CD8-positive, alpha-beta memory T cell (primary cell): ENCODE measurements around the gene CARNS1. TPM values are rescaled to one million over a fixed set of nuclear protein-coding genes. Genes with fewer than 3 reads are reported as not detected.
A peak's percentile ranks its signal among the peaks of the same experiment; 100 is the strongest.
"Not testable (repeated sequence)": the region's sequence is repeated elsewhere in the genome, so short reads cannot be mapped to it uniquely, and the experiment has no call there.

Experiments used
- CTCF ChIA-PET: fragments of 350-600 bp; sonication (Branson Sonifier 250); formaldehyde crosslinking; loops from one replicate; lab custom pipeline; 2021; ENCODE audit warnings: antibody characterized with exemption; lab: Charles Lee
- POLR2A ChIA-PET: fragments of 350-600 bp; sonication (Branson Sonifier 250); formaldehyde crosslinking; loops from one replicate; lab custom pipeline; 2021; ENCODE audit warnings: antibody characterized with exemption; lab: Charles Lee
- DNase-seq, 5 donors: peaks; one replicate each; pipeline versions ENCODE4 v3.0.0 to v3.0.0-alpha.2; 2020 to 2022; ENCODE audit warnings: mixed read lengths in 1 of 5
- H3K27ac ChIP-seq: one replicate; pipeline ENCODE4 v1.7.0; 2013; ENCODE audit warnings: low read depth, mild to moderate bottlenecking, low read length, moderate library complexity
- H3K27me3 ChIP-seq: 2 replicates; pipeline ENCODE4 v1.7.0; 2013; ENCODE audit warnings: low read length, mild to moderate bottlenecking; ENCODE audit not compliant: insufficient read depth, poor library complexity, severe bottlenecking
- H3K36me3 ChIP-seq: 2 replicates; pipeline ENCODE4 v1.7.0; 2013; ENCODE audit warnings: mild to moderate bottlenecking, low read length, moderate library complexity; ENCODE audit not compliant: insufficient read depth
- H3K4me1 ChIP-seq: 2 replicates; pipeline ENCODE4 v1.7.0; 2013; ENCODE audit warnings: mild to moderate bottlenecking, low read length, moderate library complexity; ENCODE audit not compliant: insufficient read depth
- H3K4me3 ChIP-seq: 2 replicates; pipeline ENCODE4 v1.7.0; 2013; ENCODE audit warnings: mild to moderate bottlenecking, low read length
- H3K9me3 ChIP-seq: 2 replicates; pipeline ENCODE4 v1.7.0; 2013; ENCODE audit warnings: mild to moderate bottlenecking, low read length
- H3K27ac Mint-ChIP-seq, 8 donors: one replicate each; pipeline ENCODE4 v1.8.0; 2020 to 2021; ENCODE audit warnings: mixed read lengths in 8 of 8, mild to moderate bottlenecking in 6 of 8, inconsistent platforms in 3 of 8, moderate library complexity in 3 of 8
- H3K27me3 Mint-ChIP-seq, 2 donors: one replicate each; pipeline ENCODE4 v1.8.0; 2020 to 2021; ENCODE audit warnings: mixed read lengths in 2 of 2, mild to moderate bottlenecking in 1 of 2, moderate library complexity in 1 of 2
- H3K36me3 Mint-ChIP-seq, 3 donors: one replicate each; pipeline ENCODE4 v1.8.0; 2020 to 2021; ENCODE audit warnings: mixed read lengths in 3 of 3, inconsistent platforms in 1 of 3, mild to moderate bottlenecking in 1 of 3
- H3K4me1 Mint-ChIP-seq, 3 donors: one replicate each; pipeline ENCODE4 v1.8.0; 2020 to 2021; ENCODE audit warnings: mixed read lengths in 3 of 3, inconsistent platforms in 1 of 3, mild to moderate bottlenecking in 1 of 3
- H3K4me3 Mint-ChIP-seq, 7 donors: one replicate each; pipeline ENCODE4 v1.8.0; 2020 to 2021; ENCODE audit warnings: mixed read lengths in 7 of 7, mild to moderate bottlenecking in 6 of 7, moderate library complexity in 4 of 7, inconsistent platforms in 2 of 7
- H3K9me3 Mint-ChIP-seq, 5 donors: one replicate each; pipeline ENCODE4 v1.8.0; 2020 to 2022; ENCODE audit warnings: mixed read lengths in 5 of 5, mild to moderate bottlenecking in 3 of 5, moderate library complexity in 2 of 5, inconsistent platforms in 1 of 5
- polyA plus RNA-seq: library from polyadenylated mRNA; unstranded; fragments of 300-500 nt; fragmentation: Illumina TruSeq; gene quantifications from one replicate; pipeline ENCODE4 v1.2.3, GENCODE V29; 2021
- total RNA-seq, 2 experiments: library from RNA; stranded (reverse); gene quantifications; one replicate each; pipeline ENCODE4 v1.2.3, GENCODE V29; 2021

CARNS1 gene
- total and polyA plus RNA-seq, 3 experiments from 2014 or later, result 1.8 to 2.7 (median 2.0) TPM

DNA sequence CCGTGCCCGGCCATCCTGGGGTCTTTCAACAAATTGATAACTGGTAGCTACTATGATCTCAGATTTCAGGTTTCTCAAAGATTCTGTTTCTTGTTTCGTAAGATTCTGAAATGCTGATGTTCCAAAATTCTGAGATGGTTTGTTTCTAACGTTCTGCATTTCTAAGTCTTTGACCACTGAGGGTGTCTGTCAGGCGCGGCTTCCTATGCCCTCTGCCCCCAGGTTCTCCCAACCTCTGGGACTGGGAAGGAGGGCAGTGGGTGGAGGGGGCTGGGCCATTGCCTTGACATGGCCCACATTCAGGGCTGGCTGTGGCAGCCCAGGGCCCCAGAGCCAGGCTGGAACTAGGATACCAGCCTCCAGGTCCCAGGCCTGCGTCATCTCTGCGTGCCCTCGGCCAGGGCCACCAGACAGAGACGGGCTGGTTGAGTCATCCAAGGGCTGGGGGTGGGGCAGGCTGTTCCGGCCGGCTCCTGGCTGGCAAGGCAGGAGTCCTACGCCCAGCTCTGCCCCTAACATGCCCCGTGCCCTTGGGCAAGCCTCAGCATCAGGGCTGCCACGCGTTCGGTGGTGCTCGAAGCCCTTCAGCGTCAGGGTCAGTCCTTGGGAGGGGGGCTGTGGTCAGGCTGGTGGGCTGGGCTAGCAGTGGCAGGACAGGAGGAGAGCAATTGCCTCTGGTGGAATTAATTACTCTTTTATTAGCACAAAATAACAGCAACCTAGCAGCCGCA is 48.4 kb downstream of the CARNS1 start:
- H3K27me3 Mint-ChIP-seq, result no peaks in the 10 kb centered on the region
- H3K4me3 Mint-ChIP-seq, result peak overlapping the region in 5 of 7 donors; percentile 84 to 95 (median 88)
- peaks cover 0 to 11% (median 0%) of the 10 kb centered on the region in 3 donors for H3K36me3 Mint-ChIP-seq
- peak overlapping the region; percentile 78 to 94 (median 92) for H3K27ac Mint-ChIP-seq
- H3K4me3 ChIP-seq, result peak overlapping the region; percentile 58
- ChIA-PET POLR2A (no interaction called here), CTCF (interaction anchor here (1.9 kb wide), 1 partner anchor 175 kb away, joined by 4 read pairs; the partner anchor contains the start of gene ANKRD13D)
- DNase-seq, result no peak
- no peaks in the 10 kb centered on the region for H3K27me3 ChIP-seq
- H3K36me3 ChIP-seq, result no peaks in the 10 kb centered on the region
- H3K4me1 Mint-ChIP-seq, result peaks cover 15 to 49% (median 32%) of the 10 kb centered on the region in 3 donors
- peaks cover 39% of the 10 kb centered on the region for H3K4me1 ChIP-seq
- H3K9me3 Mint-ChIP-seq, result no peaks in the 10 kb centered on the region
- H3K9me3 ChIP-seq, result no peaks in the 10 kb centered on the region
- H3K27ac ChIP-seq, result peak overlapping the region; percentile 78

DNA sequence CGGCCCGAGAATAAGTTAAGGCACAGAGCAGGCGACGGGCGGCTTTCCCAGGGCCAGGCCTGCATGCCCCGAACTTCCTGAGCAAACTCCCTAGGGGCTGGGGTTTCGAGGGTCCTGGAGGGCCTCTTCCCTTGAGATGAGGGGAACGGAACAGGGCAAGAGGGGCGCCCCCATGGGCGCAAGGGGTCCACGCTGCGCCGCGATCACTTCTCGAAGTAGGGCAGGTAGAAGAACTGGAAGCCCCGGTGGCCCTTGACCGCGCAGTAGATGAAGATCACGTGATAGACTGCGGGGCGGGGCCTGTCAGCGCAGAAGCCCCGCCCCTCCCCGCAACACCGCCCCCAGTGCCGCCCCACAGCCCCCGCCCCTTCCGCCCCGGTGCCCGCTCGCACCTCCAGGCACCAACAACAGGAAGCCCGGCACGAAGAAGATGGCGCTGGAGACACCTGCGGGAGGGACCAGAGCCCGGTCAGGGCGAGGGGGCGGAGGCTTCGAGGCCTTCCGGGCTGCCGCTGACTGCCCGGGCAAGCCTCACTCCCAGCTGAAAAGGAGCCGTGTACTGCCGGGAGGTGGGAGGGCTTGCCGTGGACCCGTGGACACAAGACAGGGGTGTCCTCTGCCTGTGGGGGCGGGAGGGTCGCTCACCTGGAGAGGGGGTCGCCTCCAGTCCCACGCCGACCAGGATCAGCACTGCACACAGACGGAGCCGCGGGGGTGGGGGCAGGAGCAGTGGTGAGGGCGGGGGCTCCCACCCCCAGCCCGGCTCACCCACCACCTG is 49.1 kb downstream of the CARNS1 start:
- H3K27me3 Mint-ChIP-seq, result no peaks in the 10 kb centered on the region
- H3K4me1 ChIP-seq, result peaks cover 39% of the 10 kb centered on the region
- CTCF ChIA-PET, result interaction anchor here (1.4 to 2.0 kb wide), 5 partner anchors 28 to 176 kb away, joined by 3 to 10 read pairs (median 5); partner anchors contain the start of genes ANKRD13D, PPP1CA and PTPRCAP
- peak overlapping the region; percentile 79 for H3K27ac ChIP-seq
- peaks cover 0 to 11% (median 0%) of the 10 kb centered on the region in 3 donors for H3K36me3 Mint-ChIP-seq
- peak overlapping the region; percentile 78 to 97 (median 92) for H3K27ac Mint-ChIP-seq
- H3K9me3 Mint-ChIP-seq, result no peaks in the 10 kb centered on the region
- no peaks in the 10 kb centered on the region for H3K27me3 ChIP-seq
- peak overlapping the region; percentile 82 to 95 (median 86) for H3K4me3 Mint-ChIP-seq
- no peaks in the 10 kb centered on the region for H3K36me3 ChIP-seq
- POLR2A ChIA-PET, result interaction anchor here (0.6 to 1.8 kb wide), 10 partner anchors 20 to 225 kb away, joined by 3 to 17 read pairs (median 3); partner anchors contain the start of genes PPP1CA, PTPRCAP, RAD9A and RPS6KB2
- H3K9me3 ChIP-seq, result no peaks in the 10 kb centered on the region
- peaks cover 15 to 53% (median 36%) of the 10 kb centered on the region in 3 donors for H3K4me1 Mint-ChIP-seq
- peak; percentile 90 to 96 (median 90) for DNase-seq
- H3K4me3 ChIP-seq, result peak overlapping the region; percentile 58

DNA sequence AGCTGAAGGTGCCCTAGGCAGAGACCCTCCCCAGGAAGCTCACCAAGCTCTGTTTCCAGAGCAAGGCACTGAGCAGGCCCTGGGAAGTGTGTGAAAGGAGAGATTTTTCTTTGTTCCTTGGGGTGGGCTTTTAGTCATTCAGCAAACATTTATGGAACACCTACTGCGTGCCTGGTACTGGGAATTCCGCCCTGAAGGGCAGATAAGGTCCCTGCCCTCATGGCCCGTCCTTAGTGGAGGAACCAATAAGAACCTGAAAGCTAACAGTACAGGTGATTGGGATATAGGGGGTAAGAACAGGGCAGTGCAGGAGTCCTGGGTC is 49.7 kb downstream of the CARNS1 start:
- ChIA-PET POLR2A (interaction anchor here (0.6 to 1.8 kb wide), 10 partner anchors 19 to 225 kb away, joined by 3 to 17 read pairs (median 3); partner anchors contain the start of genes PPP1CA, PTPRCAP, RAD9A and RPS6KB2), CTCF (interaction anchor here (1.0 to 2.0 kb wide), 6 partner anchors 28 to 177 kb away, joined by 3 to 10 read pairs (median 5); partner anchors contain the start of genes ANKRD13D, PPP1CA and PTPRCAP)
- H3K9me3 Mint-ChIP-seq, result no peaks in the 10 kb centered on the region
- H3K4me3 ChIP-seq, result peak overlapping the region; percentile 57
- H3K36me3 Mint-ChIP-seq, result peaks cover 0 to 11% (median 0%) of the 10 kb centered on the region in 3 donors
- no peaks in the 10 kb centered on the region for H3K27me3 ChIP-seq
- H3K27me3 Mint-ChIP-seq, result no peaks in the 10 kb centered on the region
- DNase-seq, result no peak
- H3K27ac ChIP-seq, result peak overlapping the region; percentile 79
- H3K4me1 ChIP-seq, result peaks cover 39% of the 10 kb centered on the region
- no peaks in the 10 kb centered on the region for H3K9me3 ChIP-seq
- H3K36me3 ChIP-seq, result no peaks in the 10 kb centered on the region
- H3K27ac Mint-ChIP-seq, result peak overlapping the region; percentile 78 to 97 (median 92)
- peaks cover 11 to 48% (median 32%) of the 10 kb centered on the region in 3 donors for H3K4me1 Mint-ChIP-seq
- peak overlapping the region; percentile 82 to 95 (median 86) for H3K4me3 Mint-ChIP-seq

DNA sequence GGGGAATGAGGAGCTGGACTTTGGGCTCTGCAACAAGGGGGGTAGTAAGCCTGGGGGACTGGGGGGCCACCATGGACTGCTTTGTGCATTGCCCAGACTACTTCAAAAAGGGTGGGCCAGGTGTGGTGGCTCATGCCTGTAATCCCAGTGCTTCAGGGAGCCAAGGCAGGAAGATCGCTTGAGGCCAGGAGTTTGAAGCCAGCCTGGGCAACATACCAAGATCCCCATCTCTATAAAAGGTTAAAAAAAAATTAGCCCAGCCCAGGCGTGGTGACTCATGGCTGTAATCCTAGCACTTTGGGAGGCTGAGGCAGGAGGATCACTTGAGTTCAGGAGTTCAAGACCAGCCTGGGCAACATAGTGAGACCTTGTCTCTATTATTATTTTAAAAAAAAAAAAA is 50.1 kb downstream of the CARNS1 start:
- Mint-ChIP-seq H3K36me3 (peaks cover 0 to 11% (median 0%) of the 10 kb centered on the region in 3 donors), H3K4me3 (peak overlapping the region; percentile 82 to 95 (median 86)), H3K27ac (peak overlapping the region; percentile 78 to 97 (median 92)), H3K4me1 (peaks cover 11 to 48% (median 32%) of the 10 kb centered on the region in 3 donors)
- ChIA-PET POLR2A (interaction anchor here (0.6 to 1.8 kb wide), 9 partner anchors 21 to 226 kb away, joined by 3 to 17 read pairs (median 3); partner anchors contain the start of genes PPP1CA, PTPRCAP, RAD9A and RPS6KB2), CTCF (interaction anchor here (1.0 to 2.0 kb wide), 6 partner anchors 29 to 177 kb away, joined by 3 to 10 read pairs (median 5); partner anchors contain the start of genes ANKRD13D, PPP1CA and PTPRCAP)
- H3K9me3 ChIP-seq, H3K9me3 Mint-ChIP-seq, H3K27me3 ChIP-seq, H3K27me3 Mint-ChIP-seq, H3K36me3 ChIP-seq, DNase-seq: not testable (repeated sequence)
- H3K27ac ChIP-seq, result peak overlapping the region; percentile 79
- peak overlapping the region; percentile 57 for H3K4me3 ChIP-seq
- peaks cover 39% of the 10 kb centered on the region for H3K4me1 ChIP-seq

DNA sequence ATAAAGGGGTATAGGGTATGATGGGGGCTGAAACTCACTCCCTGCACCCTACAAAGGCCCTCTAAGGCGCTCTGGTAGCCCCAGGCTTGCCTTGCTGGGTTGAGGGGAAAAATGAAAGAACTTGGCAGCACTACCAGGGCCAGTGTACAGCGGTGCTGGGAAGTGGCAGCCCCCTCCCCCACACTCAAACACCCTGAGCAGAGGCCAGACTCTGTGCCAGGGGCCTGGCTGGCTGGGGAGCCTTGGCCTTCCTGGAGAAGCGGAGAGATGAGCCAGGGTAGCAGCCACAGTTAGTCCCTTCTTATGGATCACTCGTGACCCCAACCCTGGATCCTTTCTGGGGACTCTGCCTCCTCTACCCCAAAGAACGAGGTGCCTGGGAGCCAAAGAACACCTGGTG is 50.9 kb downstream of the CARNS1 start:
- peak overlapping the region in 1 of 8 donors; percentile 84 for H3K27ac Mint-ChIP-seq
- H3K27ac ChIP-seq, result no peak overlapping the region
- ChIA-PET POLR2A (interaction anchor here (0.6 kb wide), 2 partner anchors 22 to 26 kb away, joined by 3 read pairs; no protein-coding TSS in a partner anchor), CTCF (interaction anchor here (0.6 to 4.8 kb wide), 8 partner anchors 22 to 115 kb away, joined by 3 to 38 read pairs (median 5); partner anchors contain the start of genes PPP1CA and PTPRCAP)
- no peak for DNase-seq
- H3K4me3 ChIP-seq, result no peak overlapping the region
- no peaks in the 10 kb centered on the region for H3K27me3 ChIP-seq
- H3K4me1 Mint-ChIP-seq, result peaks cover 11 to 48% (median 34%) of the 10 kb centered on the region in 3 donors
- no peaks in the 10 kb centered on the region for H3K36me3 ChIP-seq
- peaks cover 39% of the 10 kb centered on the region for H3K4me1 ChIP-seq
- H3K9me3 Mint-ChIP-seq, result no peaks in the 10 kb centered on the region
- peaks cover 0 to 11% (median 0%) of the 10 kb centered on the region in 3 donors for H3K36me3 Mint-ChIP-seq
- no peaks in the 10 kb centered on the region for H3K27me3 Mint-ChIP-seq
- H3K9me3 ChIP-seq, result no peaks in the 10 kb centered on the region
- H3K4me3 Mint-ChIP-seq, result peak overlapping the region in 2 of 7 donors; percentile 27 to 46

DNA sequence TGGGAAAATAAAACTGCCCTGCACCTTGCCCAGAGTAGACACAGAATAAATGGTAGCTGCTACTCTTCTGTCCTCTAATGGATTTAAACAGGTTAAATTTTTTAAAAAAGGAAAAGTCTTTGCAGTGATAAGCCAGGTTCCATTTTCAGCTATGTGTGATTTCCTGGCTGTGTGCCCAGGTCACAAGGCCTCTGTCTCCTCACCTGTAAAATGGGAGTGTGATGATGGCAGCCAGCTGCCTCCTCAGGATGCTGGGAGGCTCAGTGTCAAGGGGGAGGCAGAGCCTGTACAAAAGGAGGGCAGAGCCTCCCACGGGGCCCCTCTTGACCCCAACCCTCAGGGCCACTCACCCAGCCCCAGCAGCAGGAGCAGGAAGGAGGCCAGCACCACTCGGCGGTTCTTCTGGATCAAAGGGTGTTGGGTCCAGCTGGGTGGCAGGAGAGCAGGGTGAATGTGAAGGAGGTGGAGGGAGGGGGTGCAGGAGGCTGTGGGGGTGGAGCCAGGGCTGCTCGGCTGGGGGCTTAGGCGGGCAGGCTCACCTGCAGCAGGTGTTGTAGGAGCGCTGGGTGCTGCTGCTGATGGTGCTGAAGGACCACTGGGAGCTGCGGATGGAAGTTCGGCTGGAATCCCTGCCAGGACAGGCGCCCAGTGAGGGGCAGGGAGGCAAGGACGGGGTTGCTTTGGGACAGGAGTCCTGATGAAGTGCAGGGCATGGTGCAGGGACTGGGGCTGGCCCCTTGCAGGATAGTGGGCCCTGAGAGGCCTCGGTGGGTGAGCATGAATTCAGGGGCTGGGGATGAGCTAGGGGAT is 51.7 kb downstream of the CARNS1 start:
- no peak for DNase-seq
- Mint-ChIP-seq H3K27ac (peak overlapping the region; percentile 39 to 97 (median 73)), H3K27me3 (no peaks in the 10 kb centered on the region), H3K4me1 (peaks cover 11 to 48% (median 34%) of the 10 kb centered on the region in 3 donors), H3K4me3 (peak overlapping the region; percentile 62 to 92 (median 88)), H3K9me3 (no peaks in the 10 kb centered on the region), H3K36me3 (peaks cover 0 to 11% (median 0%) of the 10 kb centered on the region in 3 donors)
- CTCF ChIA-PET, result interaction anchor here (0.6 to 4.8 kb wide), 9 partner anchors 15 to 85 kb away, joined by 3 to 38 read pairs (median 5); partner anchors contain the start of genes GPR152, PITPNM1, PPP1CA and PTPRCAP
- H3K4me1 ChIP-seq, result peaks cover 39% of the 10 kb centered on the region
- H3K9me3 ChIP-seq, result no peaks in the 10 kb centered on the region
- H3K27ac ChIP-seq, result no peak overlapping the region
- H3K27me3 ChIP-seq, result no peaks in the 10 kb centered on the region
- POLR2A ChIA-PET, result interaction anchor here (0.6 to 3.9 kb wide), 6 partner anchors 25 to 65 kb away, joined by 3 to 38 read pairs (median 13); partner anchors contain the start of genes PPP1CA, PTPRCAP and TBC1D10C
- H3K36me3 ChIP-seq, result no peaks in the 10 kb centered on the region
- no peak overlapping the region for H3K4me3 ChIP-seq
